T-helper 1 cell treated with Interleukin-12 subunit alpha and Interleukin-12 subunit beta and Interleukin-4 antibody, amounts not matched to agents 30 μg/mL and 1 μg/mL, for 36 hours (primary cell): ENCODE measurements around the gene RGS17.

Source experiments
- H3K27ac Mint-ChIP-seq: one replicate; pipeline ENCODE4 v1.8.0; 2021; ENCODE audit warnings: mild to moderate bottlenecking, mixed read lengths
- H3K27me3 Mint-ChIP-seq: one replicate; pipeline ENCODE4 v1.8.0; 2021; ENCODE audit warnings: low read depth, mixed read lengths
- H3K36me3 Mint-ChIP-seq: one replicate; pipeline ENCODE4 v1.8.0; 2021; ENCODE audit warnings: low read depth, mixed read lengths
- H3K4me1 Mint-ChIP-seq: one replicate; pipeline ENCODE4 v1.8.0; 2021; ENCODE audit warnings: low read depth, mixed read lengths
- H3K4me3 Mint-ChIP-seq: one replicate; pipeline ENCODE4 v1.8.0; 2021; ENCODE audit warnings: mild to moderate bottlenecking, moderate library complexity, mixed read lengths
- H3K9me3 Mint-ChIP-seq: one replicate; pipeline ENCODE4 v1.8.0; 2021; ENCODE audit warnings: mixed read lengths

Gene RGS17

DNA sequence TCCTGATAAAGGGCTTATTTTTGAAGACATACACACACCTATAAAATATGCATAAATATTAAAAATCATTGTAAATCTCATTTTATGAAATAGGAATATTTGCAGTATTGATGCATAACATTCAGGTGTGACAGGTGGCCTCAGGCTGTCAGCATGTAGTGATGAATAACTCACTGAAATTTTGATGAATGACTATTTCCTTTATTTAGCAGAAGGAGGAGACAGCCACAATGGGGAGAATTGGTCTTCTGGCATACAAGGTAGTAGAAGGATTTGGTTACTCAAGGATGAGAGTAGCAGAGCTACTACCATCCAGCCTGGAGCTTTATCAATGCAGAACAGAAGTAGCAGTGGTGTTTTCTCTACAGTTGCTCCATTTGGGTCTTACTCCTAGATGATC, 47.2 kb downstream of the RGS17 start:
- H3K27ac Mint-ChIP-seq: no peak overlapping the region
- H3K4me1 Mint-ChIP-seq: no peaks in the 10 kb centered on the region
- no peak overlapping the region for H3K4me3 Mint-ChIP-seq
- no peaks in the 10 kb centered on the region for H3K36me3 Mint-ChIP-seq
- H3K27me3 Mint-ChIP-seq: no peaks in the 10 kb centered on the region
- no peaks in the 10 kb centered on the region for H3K9me3 Mint-ChIP-seq

DNA sequence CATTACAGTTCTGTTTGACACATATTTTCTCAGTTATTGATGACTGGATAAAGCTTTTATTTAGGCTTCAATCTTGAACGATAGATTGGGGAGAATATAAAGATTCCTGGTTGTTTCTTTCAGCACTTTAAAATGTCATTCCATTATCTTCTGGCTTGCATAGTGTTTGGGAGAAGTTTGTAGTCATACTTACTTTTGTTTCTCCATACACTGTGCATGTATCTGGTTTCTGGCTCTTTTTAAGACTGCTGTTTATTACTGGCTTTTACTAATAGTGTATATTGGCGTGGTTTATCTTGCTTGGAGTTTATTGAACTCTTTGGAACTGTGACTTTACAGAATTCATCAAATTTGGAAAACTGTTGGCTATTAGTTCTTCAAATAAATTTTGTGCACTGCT, 49.2 kb downstream of the RGS17 start:
- no peaks in the 10 kb centered on the region for H3K4me1 Mint-ChIP-seq
- no peaks in the 10 kb centered on the region for H3K36me3 Mint-ChIP-seq
- H3K9me3 Mint-ChIP-seq: no peaks in the 10 kb centered on the region
- no peak overlapping the region for H3K4me3 Mint-ChIP-seq
- no peak overlapping the region for H3K27ac Mint-ChIP-seq
- no peaks in the 10 kb centered on the region for H3K27me3 Mint-ChIP-seq

DNA sequence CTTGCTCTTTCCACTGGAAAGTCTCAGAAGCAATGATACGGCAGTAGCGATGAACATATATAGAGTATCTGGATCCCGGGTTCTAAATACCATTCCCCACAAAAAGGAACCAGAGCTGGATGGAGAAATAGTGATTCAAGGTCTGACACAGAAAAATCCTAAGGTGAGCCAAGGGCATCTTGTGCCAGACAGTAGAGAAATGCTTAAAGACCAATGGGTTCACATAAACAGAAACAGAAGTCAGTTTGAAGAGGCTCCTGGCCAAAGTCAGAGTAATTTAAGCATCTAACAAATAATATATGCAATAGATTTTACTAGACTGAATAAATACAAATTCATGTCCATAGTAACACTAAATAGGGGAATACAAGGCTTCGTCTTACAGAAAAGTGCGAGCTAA, 54.7 kb downstream of the RGS17 start:
- no peaks in the 10 kb centered on the region for H3K9me3 Mint-ChIP-seq
- no peaks in the 10 kb centered on the region for H3K4me1 Mint-ChIP-seq
- H3K27me3 Mint-ChIP-seq: no peaks in the 10 kb centered on the region
- no peak overlapping the region for H3K27ac Mint-ChIP-seq
- H3K4me3 Mint-ChIP-seq: no peak overlapping the region
- no peaks in the 10 kb centered on the region for H3K36me3 Mint-ChIP-seq

DNA sequence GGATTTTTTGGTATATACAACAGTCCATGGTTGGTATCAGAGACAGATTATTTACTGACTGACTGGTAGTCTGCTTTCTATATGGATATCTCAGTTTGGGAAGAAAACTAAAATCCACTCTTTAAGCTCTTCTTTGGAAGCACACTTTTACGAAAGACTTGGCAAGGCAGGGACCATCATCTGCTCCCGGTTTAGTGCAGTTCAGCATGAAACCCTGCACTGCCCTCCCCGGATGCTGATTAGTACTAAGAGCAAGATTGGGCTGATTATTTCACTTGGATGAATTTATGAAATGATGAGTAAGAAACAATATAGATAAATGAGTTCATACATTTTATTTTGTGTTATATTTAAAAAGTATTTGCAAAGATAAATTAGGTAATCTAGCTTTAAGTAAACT, 56.3 kb downstream of the RGS17 start:
- Mint-ChIP-seq H3K9me3 (no peaks in the 10 kb centered on the region), H3K36me3 (no peaks in the 10 kb centered on the region), H3K4me1 (no peaks in the 10 kb centered on the region), H3K27me3 (no peaks in the 10 kb centered on the region), H3K27ac (no peak overlapping the region), H3K4me3 (no peak overlapping the region)

DNA sequence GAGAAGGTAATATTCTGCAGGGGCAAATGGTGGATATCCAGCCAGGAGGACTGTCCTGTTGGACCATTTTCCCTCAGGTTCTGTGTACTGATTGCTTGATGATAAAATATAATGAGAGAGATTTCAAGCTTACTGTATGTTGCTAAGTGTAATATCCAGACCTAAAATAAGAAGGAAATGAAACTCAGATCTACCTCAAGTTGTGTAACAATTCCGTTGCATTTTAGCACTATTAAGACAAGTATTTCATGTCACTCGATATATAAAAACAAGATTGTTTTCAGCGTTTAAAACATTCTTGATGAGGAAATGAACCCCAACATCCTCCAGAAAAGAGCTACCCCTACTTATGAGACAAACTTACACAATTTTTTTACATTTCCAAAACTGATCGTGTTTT, 57.2 kb downstream of the RGS17 start:
- Mint-ChIP-seq H3K4me3 (no peak overlapping the region), H3K27ac (no peak overlapping the region), H3K9me3 (no peaks in the 10 kb centered on the region), H3K27me3 (no peaks in the 10 kb centered on the region), H3K4me1 (no peaks in the 10 kb centered on the region), H3K36me3 (no peaks in the 10 kb centered on the region)

DNA sequence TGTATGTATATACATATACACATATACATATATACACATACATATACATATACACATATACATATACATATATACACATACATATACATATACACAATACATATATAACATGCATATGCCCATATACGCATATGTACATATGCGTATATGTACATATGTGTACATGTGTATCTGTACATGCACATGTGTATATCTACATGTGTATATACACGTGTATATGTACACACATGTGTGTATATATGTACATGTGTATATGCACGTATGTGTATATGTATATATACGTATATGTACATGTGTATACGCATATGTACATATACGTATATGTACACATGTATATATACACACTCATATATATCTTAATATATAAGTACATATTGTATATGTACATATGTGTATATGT, 60.3 kb downstream of the RGS17 start:
- Mint-ChIP-seq H3K4me1 (no peaks in the 10 kb centered on the region), H3K36me3 (no peaks in the 10 kb centered on the region), H3K9me3 (no peaks in the 10 kb centered on the region), H3K4me3 (no peak overlapping the region), H3K27me3 (no peaks in the 10 kb centered on the region), H3K27ac (no peak overlapping the region)

DNA sequence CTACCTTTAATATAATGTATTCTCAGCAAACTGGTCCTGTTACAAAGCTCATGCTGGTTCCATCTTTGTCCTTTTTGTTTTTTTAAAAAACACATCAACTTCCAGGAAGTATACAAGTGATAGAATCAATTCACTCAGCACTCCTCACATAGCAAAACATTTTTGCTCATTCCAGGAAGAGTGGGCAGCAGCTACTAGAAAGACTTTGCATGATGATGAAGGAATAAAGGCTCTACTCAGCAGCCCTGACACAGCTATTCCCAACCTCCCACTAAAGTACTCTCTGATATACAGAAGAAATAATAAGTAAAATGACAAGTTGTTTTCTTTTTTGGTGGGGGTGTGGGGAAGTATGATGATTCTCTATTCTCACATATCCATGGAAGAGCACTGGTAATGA, 61.2 kb downstream of the RGS17 start:
- Mint-ChIP-seq H3K4me1 (no peaks in the 10 kb centered on the region), H3K36me3 (no peaks in the 10 kb centered on the region), H3K4me3 (no peak overlapping the region), H3K27me3 (no peaks in the 10 kb centered on the region), H3K27ac (no peak overlapping the region), H3K9me3 (no peaks in the 10 kb centered on the region)

DNA sequence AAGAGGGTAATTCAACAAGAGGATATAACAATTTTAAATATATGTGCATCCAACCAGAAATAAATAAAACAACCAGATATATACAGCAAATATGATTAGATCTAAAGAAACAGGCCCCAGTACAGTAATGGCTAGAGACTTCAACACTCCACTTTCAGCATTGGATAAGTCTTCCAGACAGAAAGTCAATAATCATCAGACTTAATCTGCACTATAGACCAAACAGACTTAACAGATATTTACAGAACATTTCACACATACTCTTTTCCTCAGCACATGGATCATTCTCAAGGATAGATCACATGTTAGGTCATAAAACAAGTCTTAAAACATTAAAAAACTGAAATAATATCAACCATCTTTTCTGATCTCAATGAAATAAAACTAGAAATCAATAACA, 65.9 kb downstream of the RGS17 start:
- H3K4me3 Mint-ChIP-seq: no peak overlapping the region
- H3K9me3 Mint-ChIP-seq: no peaks in the 10 kb centered on the region
- no peaks in the 10 kb centered on the region for H3K36me3 Mint-ChIP-seq
- no peaks in the 10 kb centered on the region for H3K27me3 Mint-ChIP-seq
- no peak overlapping the region for H3K27ac Mint-ChIP-seq
- no peaks in the 10 kb centered on the region for H3K4me1 Mint-ChIP-seq

DNA sequence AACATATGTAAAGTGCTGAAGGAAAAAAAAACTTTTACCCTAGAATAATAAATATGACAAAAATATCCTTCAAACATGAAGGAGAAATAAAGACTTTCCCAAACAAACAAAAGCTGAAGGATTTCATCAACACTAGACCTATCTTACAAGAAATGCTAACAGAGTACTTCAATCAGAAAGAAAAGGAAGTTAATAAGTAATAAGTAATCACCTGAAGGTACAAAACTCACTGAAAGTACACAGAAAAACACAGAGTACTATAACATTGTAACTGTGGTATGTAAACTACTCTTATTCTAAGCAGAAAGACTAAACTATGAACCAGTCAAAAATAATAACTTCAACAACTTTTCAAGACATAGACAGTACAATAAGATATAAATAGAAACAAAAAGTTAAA, 67.1 kb downstream of the RGS17 start:
- Mint-ChIP-seq H3K4me1 (no peaks in the 10 kb centered on the region), H3K9me3 (no peaks in the 10 kb centered on the region), H3K36me3 (no peaks in the 10 kb centered on the region), H3K27ac (no peak overlapping the region), H3K4me3 (no peak overlapping the region), H3K27me3 (no peaks in the 10 kb centered on the region)

DNA sequence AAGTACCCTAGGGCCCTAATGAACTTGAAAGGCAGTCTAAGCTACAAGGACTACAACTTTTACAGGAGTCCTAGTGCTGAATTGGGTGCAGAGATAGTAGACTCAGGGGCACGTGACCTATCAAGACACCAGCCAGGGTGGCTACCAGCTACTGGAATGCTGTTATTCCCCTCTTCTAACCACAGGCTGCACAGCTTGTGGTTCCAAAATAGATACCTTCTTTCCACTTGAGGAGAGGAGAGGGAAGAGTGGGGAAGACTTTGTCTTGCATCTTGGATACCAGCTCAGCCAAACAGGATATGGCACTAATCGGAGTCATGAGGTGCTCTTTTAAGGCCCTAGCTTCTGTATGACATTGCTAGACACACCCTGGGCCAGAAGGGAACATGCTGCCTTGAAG, 68.6 kb downstream of the RGS17 start:
- no peaks in the 10 kb centered on the region for H3K36me3 Mint-ChIP-seq
- H3K27ac Mint-ChIP-seq: no peak overlapping the region
- no peaks in the 10 kb centered on the region for H3K27me3 Mint-ChIP-seq
- H3K4me3 Mint-ChIP-seq: no peak overlapping the region
- no peaks in the 10 kb centered on the region for H3K4me1 Mint-ChIP-seq
- H3K9me3 Mint-ChIP-seq: no peaks in the 10 kb centered on the region

DNA sequence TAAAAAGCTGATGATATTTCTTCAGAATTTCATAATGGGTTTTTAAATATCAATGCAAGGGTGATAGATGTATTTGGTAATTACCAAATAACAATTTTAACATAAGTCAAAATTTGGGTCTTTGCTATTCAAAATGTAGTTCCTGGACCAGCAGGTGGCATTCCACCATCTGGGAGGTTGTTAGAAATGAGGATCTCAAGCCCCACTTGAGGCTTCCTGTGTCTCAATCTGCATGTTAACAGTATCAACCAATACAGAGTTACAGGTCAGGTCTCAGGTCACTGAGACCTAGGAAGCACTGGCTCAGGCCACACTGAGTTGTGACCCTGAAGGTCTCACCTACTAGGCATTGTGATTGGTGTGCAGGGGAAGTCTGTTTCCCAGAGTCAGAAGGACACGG, 71.3 kb downstream of the RGS17 start:
- H3K36me3 Mint-ChIP-seq: no peaks in the 10 kb centered on the region
- no peaks in the 10 kb centered on the region for H3K4me1 Mint-ChIP-seq
- no peaks in the 10 kb centered on the region for H3K9me3 Mint-ChIP-seq
- no peak overlapping the region for H3K27ac Mint-ChIP-seq
- no peaks in the 10 kb centered on the region for H3K27me3 Mint-ChIP-seq
- H3K4me3 Mint-ChIP-seq: no peak overlapping the region

DNA sequence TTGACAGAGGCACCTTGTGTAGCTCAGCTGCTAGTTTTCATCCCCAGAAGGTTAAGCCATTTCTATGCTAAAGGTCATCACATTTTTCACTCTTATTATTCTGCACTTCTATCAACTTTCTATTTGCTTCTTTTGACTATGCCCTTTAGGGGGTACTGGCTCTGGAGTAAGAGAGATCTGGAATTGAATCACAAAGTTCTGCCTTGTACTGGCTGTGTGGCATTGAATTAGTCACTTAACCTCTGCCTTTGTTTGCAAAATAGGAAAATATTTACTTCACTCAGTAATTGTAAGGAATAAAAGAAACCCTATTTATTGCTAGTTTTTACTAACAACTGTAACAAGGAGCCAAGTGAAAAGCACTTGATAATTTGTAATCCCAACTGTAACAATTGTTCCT, 71.8 kb downstream of the RGS17 start:
- no peak overlapping the region for H3K27ac Mint-ChIP-seq
- no peaks in the 10 kb centered on the region for H3K27me3 Mint-ChIP-seq
- no peaks in the 10 kb centered on the region for H3K9me3 Mint-ChIP-seq
- H3K4me3 Mint-ChIP-seq: no peak overlapping the region
- H3K36me3 Mint-ChIP-seq: no peaks in the 10 kb centered on the region
- no peaks in the 10 kb centered on the region for H3K4me1 Mint-ChIP-seq

DNA sequence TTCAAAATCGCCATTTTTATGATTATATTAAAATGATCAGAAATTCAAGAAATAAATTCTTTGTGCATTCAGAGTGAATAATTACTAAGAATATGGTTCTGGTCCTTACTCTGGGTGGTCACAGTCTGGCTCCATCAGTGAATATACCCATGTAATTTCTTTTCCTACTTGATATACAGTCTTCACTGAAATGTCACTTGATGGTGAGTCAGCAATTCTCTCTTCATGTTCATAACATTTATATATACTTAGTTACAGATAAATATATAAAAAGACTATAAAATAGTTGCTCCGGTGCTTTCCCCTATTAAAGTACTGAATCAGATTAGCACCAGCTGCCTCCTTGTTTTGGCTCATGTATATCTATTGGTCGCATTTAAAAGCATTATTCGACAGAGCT, 72.2 kb downstream of the RGS17 start:
- no peak overlapping the region for H3K4me3 Mint-ChIP-seq
- no peaks in the 10 kb centered on the region for H3K4me1 Mint-ChIP-seq
- H3K27me3 Mint-ChIP-seq: no peaks in the 10 kb centered on the region
- no peak overlapping the region for H3K27ac Mint-ChIP-seq
- no peaks in the 10 kb centered on the region for H3K36me3 Mint-ChIP-seq
- H3K9me3 Mint-ChIP-seq: no peaks in the 10 kb centered on the region

DNA sequence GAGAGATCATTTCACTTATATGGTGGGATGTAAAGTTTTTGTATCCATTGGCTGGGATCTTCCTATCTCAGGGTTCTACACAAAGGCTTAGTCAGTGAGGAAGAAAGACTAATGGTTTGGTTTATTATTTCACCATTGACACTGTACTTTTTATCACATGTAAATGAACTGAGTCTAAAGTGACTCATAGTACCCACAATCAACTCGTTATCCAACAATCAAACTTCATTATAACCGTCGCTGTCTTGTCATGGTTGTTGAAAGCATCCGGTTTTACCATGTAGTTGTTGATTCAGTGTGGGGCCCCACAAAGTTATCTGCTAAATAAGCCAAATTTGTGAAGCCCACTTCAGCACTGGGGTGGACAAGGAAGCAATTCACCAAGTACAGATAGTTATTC, 72.8 kb downstream of the RGS17 start:
- no peaks in the 10 kb centered on the region for H3K9me3 Mint-ChIP-seq

DNA sequence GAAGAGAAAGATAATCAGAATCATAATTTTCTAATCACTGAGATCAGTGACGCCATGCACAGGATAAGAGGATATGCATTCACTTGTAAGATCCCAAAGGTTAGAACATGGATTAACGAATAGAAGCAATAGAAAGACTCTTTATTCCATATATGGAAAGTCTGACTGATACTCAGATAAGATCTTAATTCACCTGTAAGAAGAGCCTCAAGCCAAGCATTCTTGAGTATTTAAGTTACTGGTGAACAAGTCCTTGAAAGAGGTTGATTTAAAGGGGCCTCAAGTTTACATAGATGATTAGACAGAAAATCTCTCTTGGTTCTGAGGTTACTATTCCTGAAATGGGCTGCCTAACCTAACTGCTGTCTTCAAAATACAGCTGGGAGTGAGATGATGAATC, 74.8 kb downstream of the RGS17 start:
- Mint-ChIP-seq H3K27ac (no peak overlapping the region), H3K4me1 (no peaks in the 10 kb centered on the region), H3K27me3 (peaks cover 4% of the 10 kb centered on the region), H3K4me3 (no peak overlapping the region), H3K9me3 (no peaks in the 10 kb centered on the region), H3K36me3 (no peaks in the 10 kb centered on the region)

More for the DNA sequence above, 72.8 kb downstream of the RGS17 start:
- Mint-ChIP-seq H3K36me3 (no peaks in the 10 kb centered on the region), H3K4me1 (no peaks in the 10 kb centered on the region), H3K27me3 (no peaks in the 10 kb centered on the region), H3K4me3 (no peak overlapping the region), H3K27ac (no peak overlapping the region)

DNA sequence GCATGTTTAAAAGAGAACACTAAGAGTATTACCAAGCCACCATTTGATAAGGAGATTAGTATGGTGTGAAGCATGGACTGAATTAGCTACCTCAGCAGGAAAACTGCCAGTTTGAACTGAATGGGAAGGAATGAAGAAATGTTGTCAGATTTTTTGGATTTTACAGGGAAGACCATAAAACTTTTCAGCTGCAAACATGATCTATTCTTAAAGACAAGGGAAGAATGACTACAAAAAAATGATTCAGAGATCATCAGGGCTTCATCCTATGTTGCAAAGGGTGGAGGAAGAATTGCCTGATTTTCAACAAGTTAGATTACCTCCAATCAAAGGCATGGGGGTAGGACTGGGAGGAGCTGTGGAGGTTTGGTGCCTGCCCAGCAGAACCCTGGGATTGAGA, 79.3 kb downstream of the RGS17 start:
- H3K27me3 Mint-ChIP-seq: peaks cover 4% of the 10 kb centered on the region
- no peaks in the 10 kb centered on the region for H3K36me3 Mint-ChIP-seq
- no peaks in the 10 kb centered on the region for H3K4me1 Mint-ChIP-seq
- no peak overlapping the region for H3K4me3 Mint-ChIP-seq
- H3K9me3 Mint-ChIP-seq: no peaks in the 10 kb centered on the region
- H3K27ac Mint-ChIP-seq: no peak overlapping the region
